ENCODE results near the gene SUN5. TPM values are rescaled to one million over a fixed set of nuclear protein-coding genes. Genes with fewer than 3 reads are reported as not detected.

SUN5 gene
- total RNA-seq, 1 donor from 2014 or later, result not detected

GRCh38 chr20:33016581-33017109 is 12.4 kb upstream of the SUN5 start:
- no peak for TF ChIP-seq CTCF (conservative IDR thresholded peaks at IDR 0.05; ENCODE audit: low read depth, low read length)
- no peak for DNase-seq (ENCODE audit: low read depth)

DNA sequence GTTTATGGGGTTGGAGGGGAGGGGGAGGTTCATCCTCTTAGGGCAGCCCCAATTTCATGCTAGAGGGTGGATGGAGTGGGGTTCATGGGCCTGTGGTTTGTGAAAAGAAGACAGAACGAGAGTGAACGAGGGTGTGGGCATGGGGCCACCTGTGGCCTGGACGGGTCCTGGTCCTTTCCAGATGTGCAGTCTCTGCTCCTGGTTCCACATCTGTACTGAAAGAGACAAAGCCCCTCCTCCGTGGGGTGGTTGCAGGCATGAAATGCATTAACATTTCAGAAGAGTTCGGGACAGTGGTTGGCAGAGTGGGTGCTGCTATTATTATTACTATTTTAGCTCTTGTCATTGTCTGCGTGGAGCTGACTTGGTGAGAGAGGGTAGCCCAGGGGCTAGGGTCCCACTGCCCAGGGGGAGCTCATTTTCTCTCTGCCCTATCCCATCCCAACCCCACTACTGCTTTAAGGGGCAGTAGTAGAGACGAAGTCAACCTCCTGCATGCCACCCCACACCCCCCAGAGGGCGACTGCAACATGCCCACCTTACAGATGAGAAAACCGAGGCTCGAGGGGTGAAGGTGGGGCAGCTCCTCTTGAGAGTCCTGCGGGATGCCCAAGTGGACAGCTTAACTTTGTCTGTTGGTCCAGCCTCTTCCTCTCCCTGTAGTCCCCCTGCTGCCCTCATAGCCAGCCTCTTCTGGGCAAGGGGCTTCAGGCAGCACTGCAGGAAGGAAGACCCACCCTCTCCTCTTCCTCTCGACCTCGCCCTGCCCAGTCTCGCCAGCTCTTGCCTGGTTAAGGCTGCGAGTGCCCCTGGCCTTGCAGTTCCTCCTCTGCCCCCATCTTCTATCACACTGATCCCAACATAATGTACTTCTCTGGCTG is 11.7 kb upstream of the SUN5 start:
- DNase-seq (ENCODE audit: low read depth), result no peak
- no peak for TF ChIP-seq CTCF (conservative IDR thresholded peaks at IDR 0.05; ENCODE audit: low read depth, low read length)
- H3K4me3 ChIP-seq (ENCODE audit: low read depth, low read length), result no peak overlapping the region

More at GRCh38 chr20:33016581-33017109, 12.4 kb upstream of the SUN5 start:
- no peak overlapping the region for H3K4me3 ChIP-seq (ENCODE audit: low read depth, low read length)

DNA sequence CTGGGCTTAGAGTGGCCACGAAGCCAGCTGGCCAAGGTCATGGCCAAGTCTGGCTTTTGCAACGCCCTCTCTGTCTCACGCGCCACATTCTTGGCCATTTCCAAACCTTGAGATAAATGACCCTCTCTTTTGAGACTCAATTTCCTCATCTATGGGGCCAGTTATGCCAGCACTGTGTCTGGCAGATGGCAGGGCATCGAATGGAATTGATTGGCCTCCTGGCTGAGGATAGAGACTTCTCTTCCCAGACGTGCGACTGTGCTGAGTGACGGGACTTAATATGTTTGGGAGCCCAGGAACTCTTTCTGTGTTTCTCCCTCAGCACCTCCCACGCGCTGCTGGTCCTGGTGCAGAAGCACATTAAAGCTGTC is 10.9 kb upstream of the SUN5 start:
- H3K4me3 ChIP-seq (ENCODE audit: low read depth, low read length), result no peak overlapping the region
- no peak for TF ChIP-seq CTCF (conservative IDR thresholded peaks at IDR 0.05; ENCODE audit: low read depth, low read length)
- DNase-seq (ENCODE audit: low read depth), result no peak

DNA sequence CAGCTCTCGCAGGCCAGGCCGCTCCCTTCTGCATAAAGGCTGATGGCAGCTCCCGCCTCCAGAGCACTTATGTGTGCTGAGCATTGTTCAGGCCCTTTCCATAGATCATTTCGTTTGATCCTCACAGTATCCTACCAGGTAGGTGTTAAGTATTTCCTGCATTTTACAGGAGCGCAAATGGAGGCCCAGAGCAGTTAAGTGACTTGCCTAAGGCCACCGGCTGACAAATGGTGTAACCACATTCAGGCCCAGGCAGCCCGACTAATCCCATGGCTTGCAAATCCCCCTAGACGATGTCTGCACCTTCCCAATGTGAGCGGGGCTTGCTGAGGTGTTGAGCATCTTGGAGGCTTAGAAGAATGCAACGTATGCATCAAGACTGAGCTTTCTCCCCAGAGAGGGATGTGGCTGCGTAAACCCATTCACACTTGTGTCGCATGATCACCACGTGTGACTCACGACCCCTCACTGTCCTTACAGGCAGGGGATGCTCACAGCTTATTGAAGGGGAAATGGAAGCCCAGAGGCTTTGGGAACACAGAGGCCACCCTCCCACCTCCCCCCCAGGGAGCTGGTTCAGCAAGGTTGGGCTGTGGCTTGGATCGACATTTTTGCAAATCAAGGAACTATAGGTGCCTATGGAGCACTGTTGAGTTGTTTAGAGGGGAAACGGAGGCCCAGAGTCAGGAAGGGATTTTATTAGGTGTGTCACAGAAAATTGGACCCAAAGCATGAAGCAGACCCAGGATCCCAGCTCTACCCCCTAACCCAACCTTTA is 10.3 kb upstream of the SUN5 start:
- no peak for DNase-seq (ENCODE audit: low read depth)
- no peak overlapping the region for H3K4me3 ChIP-seq (ENCODE audit: low read depth, low read length)
- TF ChIP-seq CTCF (conservative IDR thresholded peaks at IDR 0.05; ENCODE audit: low read depth, low read length), result no peak

DNA sequence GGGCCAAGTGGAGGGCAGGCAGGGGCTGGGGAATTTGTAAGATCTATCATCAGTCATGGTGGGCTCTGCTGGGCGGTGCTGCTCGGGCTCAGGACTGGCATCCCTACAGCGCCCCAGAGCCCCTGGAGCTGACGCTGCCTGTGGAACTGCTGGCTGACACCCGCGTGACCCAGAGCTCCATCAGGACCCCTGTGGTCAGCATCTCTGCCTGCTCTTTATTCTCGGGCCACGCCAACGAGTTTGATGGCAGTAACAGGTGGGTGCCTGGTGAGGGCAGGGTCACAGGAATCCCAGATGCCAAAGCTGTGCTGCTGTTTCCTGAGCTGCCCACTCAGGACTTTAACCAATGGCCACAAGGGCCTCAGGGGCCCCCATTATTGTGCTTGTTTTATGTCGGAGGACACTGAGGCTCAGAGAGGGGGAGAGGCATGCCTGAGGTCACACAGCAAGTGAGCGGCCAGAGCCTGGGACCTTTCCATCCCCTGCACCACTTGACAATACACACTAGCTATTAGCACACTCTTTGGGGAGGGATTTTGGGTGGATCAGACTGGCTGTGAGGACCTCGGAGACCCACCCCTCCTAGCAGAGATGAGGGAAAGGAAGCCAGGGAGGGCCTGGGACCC is 9.6 kb upstream of the SUN5 start:
- DNase-seq (ENCODE audit: low read depth), result no peak
- H3K4me3 ChIP-seq (ENCODE audit: low read depth, low read length), result no peak overlapping the region
- no peak for TF ChIP-seq CTCF (conservative IDR thresholded peaks at IDR 0.05; ENCODE audit: low read depth, low read length)

- no peak for TF ChIP-seq CTCF (conservative IDR thresholded peaks at IDR 0.05; ENCODE audit: low read depth, low read length)
- no peak overlapping the region for H3K4me3 ChIP-seq (ENCODE audit: low read depth, low read length)
Measured at GRCh38 chr20:33012327-33013189, 8.3 kb upstream of the SUN5 start.

More at GRCh38 chr20:33012327-33013189, 8.3 kb upstream of the SUN5 start:
- DNase-seq (ENCODE audit: low read depth), result no peak

Measured in epithelial cell of proximal tubule (primary cell).